HepG2 (cell line): Measurements from ENCODE around the gene PIEZO1. TPM values are rescaled to one million over a fixed set of nuclear protein-coding genes. Genes with fewer than 3 reads are reported as not detected.

ENCODE experiments used
- ATF7 ChIP-seq, 2 experiments: fragments of 450-650 bp in 1 of 2; sonication (generic) in 1 of 2; formaldehyde crosslinking in 1 of 2; IDR thresholded peaks; 2 replicates each; pipeline versions ENCODE4 v1.4.0 to v1.6.1; 2016 to 2020; ENCODE audit warnings: antibody characterized with exemption in 1 of 2, mild to moderate bottlenecking in 1 of 2, missing genetic modification reagents in 1 of 2
- DBP ChIP-seq: sonication (generic); formaldehyde crosslinking; IDR thresholded peaks from 2 replicates; pipeline ENCODE4 v1.4.0; 2020; ENCODE audit warnings: missing genetic modification reagents; ENCODE audit errors: not compliant biosample characterization
- FLYWCH1 ChIP-seq: sonication (generic); formaldehyde crosslinking; IDR thresholded peaks from 2 replicates; pipeline ENCODE4 v1.8.1; 2023; ENCODE audit warnings: mild to moderate bottlenecking, missing genetic modification reagents
- HMG20B ChIP-seq: conservative IDR thresholded peaks from 2 replicates; pipeline ENCODE4 v1.6.1; 2016; ENCODE audit warnings: missing genetic modification reagents, missing compliant biosample characterization
- MXD1 ChIP-seq: sonication (generic); formaldehyde crosslinking; IDR thresholded peaks from 2 replicates; pipeline ENCODE4 v1.4.0; 2020; ENCODE audit warnings: mild to moderate bottlenecking, missing genetic modification reagents
- NCOA1 ChIP-seq: sonication (generic); formaldehyde crosslinking; IDR thresholded peaks from 2 replicates; pipeline ENCODE4 v1.9.0; 2021; ENCODE audit warnings: missing genetic modification reagents
- NFRKB ChIP-seq: fragments of 450-650 bp; IDR thresholded peaks from 2 replicates; pipeline ENCODE4 v1.6.1; 2017
- NRL ChIP-seq: sonication (generic); formaldehyde crosslinking; IDR thresholded peaks from 2 replicates; pipeline ENCODE4 v1.5.0; 2020; ENCODE audit warnings: missing genetic modification reagents, mild to moderate bottlenecking, moderate library complexity, borderline replicate concordance
- PRDM15 ChIP-seq: sonication (generic); formaldehyde crosslinking; IDR thresholded peaks from 2 replicates; pipeline ENCODE4 v1.4.0; 2020; ENCODE audit warnings: missing genetic modification reagents
- SALL2 ChIP-seq: sonication (generic); formaldehyde crosslinking; IDR thresholded peaks from 2 replicates; pipeline ENCODE4 v1.8.1; 2023; ENCODE audit warnings: mild to moderate bottlenecking, missing genetic modification reagents, inconsistent platforms
- SPEN ChIP-seq: sonication (generic); formaldehyde crosslinking; IDR thresholded peaks from 2 replicates; pipeline ENCODE4 v1.5.1; 2020; ENCODE audit warnings: low read depth, mild to moderate bottlenecking, missing genetic modification reagents
- TCF7L2 ChIP-seq: IDR thresholded peaks from 2 replicates; pipeline ENCODE4 v1.6.1; 2011; ENCODE audit warnings: mild to moderate bottlenecking, low read depth, low read length, moderate library complexity
- YY1 ChIP-seq: IDR thresholded peaks from 2 replicates; pipeline ENCODE4 v1.6.1; 2011; ENCODE audit warnings: low read length, low read depth, moderate library complexity, mild to moderate bottlenecking; ENCODE audit not compliant: insufficient read depth, insufficient replicate concordance
- ZBTB39 ChIP-seq: sonication (generic); formaldehyde crosslinking; IDR thresholded peaks from 2 replicates; pipeline ENCODE4 v1.5.0; 2020; ENCODE audit warnings: missing genetic modification reagents
- ZBTB7A ChIP-seq: sonication (generic); formaldehyde crosslinking; IDR thresholded peaks from 2 replicates; pipeline ENCODE4 v1.8.0; 2022; ENCODE audit warnings: mild to moderate bottlenecking, missing genetic modification reagents
- ZFP82 ChIP-seq: sonication (generic); formaldehyde crosslinking; IDR thresholded peaks from 2 replicates; pipeline ENCODE4 v1.5.1; 2020; ENCODE audit warnings: mild to moderate bottlenecking, missing genetic modification reagents, borderline replicate concordance
- ZNF207 ChIP-seq: fragments of 450-650 bp; IDR thresholded peaks from 2 replicates; pipeline ENCODE4 v1.6.1; 2016; ENCODE audit warnings: antibody characterized with exemption, borderline replicate concordance
- ZNF333 ChIP-seq: sonication (generic); formaldehyde crosslinking; IDR thresholded peaks from 2 replicates; pipeline ENCODE4 v1.4.0; 2020; ENCODE audit warnings: mild to moderate bottlenecking, missing genetic modification reagents, borderline replicate concordance
- ZNF446 ChIP-seq: sonication (generic); formaldehyde crosslinking; IDR thresholded peaks from 2 replicates; pipeline ENCODE4 v1.5.0; 2020; ENCODE audit warnings: mild to moderate bottlenecking, missing genetic modification reagents
- ZNF513 ChIP-seq: sonication (generic); formaldehyde crosslinking; conservative IDR thresholded peaks from 2 replicates; pipeline ENCODE4 v1.5.0; 2020; ENCODE audit warnings: missing genetic modification reagents
- ZNF550 ChIP-seq: sonication (generic); formaldehyde crosslinking; IDR thresholded peaks from 2 replicates; pipeline ENCODE4 v1.4.0; 2020; ENCODE audit warnings: mild to moderate bottlenecking, missing genetic modification reagents, borderline replicate concordance
- ZNF792 ChIP-seq: IDR thresholded peaks from 2 replicates; pipeline ENCODE4 v1.6.1; 2016
- polyA plus RNA-seq, 8 experiments: library from polyadenylated mRNA; depleted of rRNA in 3 of 8; stranded (reverse) in 7 of 8; unstranded in 1 of 8; fragments of >200 nt; fragmentation: Illumina TruSeq in 4 of 8; extraction: Trizol in 4 of 8; gene quantifications; 2 replicates each; pipeline versions ENCODE4 v1.2.1 to v1.2.3, GENCODE V29; 2011 to 2016; ENCODE audit warnings: low read depth in 4 of 8, missing spikeins in 1 of 8, mixed read lengths in 1 of 8; ENCODE audit not compliant: insufficient read depth in 1 of 8
- total RNA-seq, 5 experiments: library from RNA; depleted of rRNA; stranded (reverse); fragments of >200 nt; fragmentation: Illumina TruSeq; extraction: Trizol; gene quantifications; 2 replicates each; pipeline ENCODE4 v1.2.3, GENCODE V29; 2016; ENCODE audit warnings: low read depth in 1 of 5

PIEZO1 gene
- total and polyA plus RNA-seq, 2 of the 13 experiments (the other 11 are each of a cell fraction or from before 2014, with no cell fraction given) = 67.9 to 85.0 TPM

- TF ChIP-seq ZNF513 (CRISPR knock-in tag) = no peak
- TF ChIP-seq SPEN = no peak
- TF ChIP-seq NCOA1 = no peak
- TF ChIP-seq ZNF333 = 0 out of 2 replicates have a peak, but pooled peaks have one; percentile 46
- no peak for TF ChIP-seq TCF7L2
- no peak for TF ChIP-seq DBP (CRISPR knock-in tag)
- TF ChIP-seq ZNF446 (CRISPR knock-in tag) = no peak
- TF ChIP-seq SALL2 (CRISPR knock-in tag) = no peak
- no peak for TF ChIP-seq FLYWCH1 (CRISPR knock-in tag)
- TF ChIP-seq NRL = no peak
- peak; percentile 83 for TF ChIP-seq ATF7 (IDR thresholded peaks at IDR 0.05)
- no peak; the same call in 1 of the 2 replicates for TF ChIP-seq ATF7 (CRISPR knock-in tag; IDR thresholded peaks at IDR 0.05)
- TF ChIP-seq ZNF550 (CRISPR knock-in tag) = no peak
- no peak for TF ChIP-seq ZBTB39 (CRISPR knock-in tag)
- TF ChIP-seq YY1 = no peak
- no peak for TF ChIP-seq HMG20B (CRISPR knock-in tag)
- no peak for TF ChIP-seq PRDM15 (CRISPR knock-in tag)
- 0 out of 2 replicates have a peak, but pooled peaks have one; percentile 19 for TF ChIP-seq ZBTB7A
- no peak for TF ChIP-seq NFRKB
- no peak for TF ChIP-seq ZNF207
- no peak for TF ChIP-seq ZFP82 (CRISPR knock-in tag)
- TF ChIP-seq ZNF792 = no peak
- TF ChIP-seq MXD1 (CRISPR knock-in tag) = peak; percentile 58; the same call in 1 of the 2 replicates
Measured at GRCh38 chr16:88792668-88793250, 7.7 kb upstream of the PIEZO1 start (continued).
